ENCODE data around the gene TTC21B. TPM values are rescaled to one million over a fixed set of nuclear protein-coding genes. Genes with fewer than 3 reads are reported as not detected.

Gene TTC21B
- total and polyA plus RNA-seq, 10 of the 15 experiments (the other 5 are each of a cell fraction or from before 2014, with no cell fraction given), result 2.7 to 22.4 (median 11.3) TPM

GRCh38 chr2:165872101-165872791 is 81.3 kb downstream of the TTC21B start:
- no peaks in the 10 kb centered on the region for H3K9me3 ChIP-seq (replicated peaks; ENCODE audit: control insufficient read depth, insufficient read depth, low read length)
- CTCF ChIA-PET, result interaction anchor here (0.7 to 3.6 kb wide), 13 partner anchors 10 to 857 kb away, joined by 3 to 71 read pairs (median 6); partner anchors contain the start of genes GALNT3 and SCN2A
- ATAC-seq, result no peak
- no peak for DNase-seq (ENCODE audit: low read depth, low spot score)
- H3K27ac ChIP-seq (ENCODE audit: control insufficient read depth, insufficient read depth), result no peak overlapping the region
- no peak overlapping the region for H3K4me2 ChIP-seq (ENCODE audit: control insufficient read depth, insufficient read depth)
- H3K4me3 ChIP-seq, result no peak overlapping the region
- SMC1A ChIA-PET (ENCODE audit: uncharacterized antibody, unreplicated experiment), result interaction anchor here (0.7 to 4.0 kb wide), 5 partner anchors 12 to 469 kb away, joined by 3 to 68 read pairs (median 3); no protein-coding TSS in a partner anchor
- peaks cover 4% of the 10 kb centered on the region; the same call in 1 of the 2 replicates for H3K4me1 ChIP-seq (ENCODE audit: control insufficient read depth, insufficient read depth, low read length)
- H2AFZ ChIP-seq (ENCODE audit: control insufficient read depth, low read depth, low read length), result no peak overlapping the region
- no peaks in the 10 kb centered on the region for H3K36me3 ChIP-seq (ENCODE audit: control insufficient read depth in 2 of 2, insufficient read depth in 2 of 2, low read length in 1 of 2)
- no peaks in the 10 kb centered on the region for H4K20me1 ChIP-seq (ENCODE audit: control insufficient read depth, insufficient read depth)
- FAIRE-seq, result no peak
- WGBS (ENCODE audit: insufficient coverage, insufficient replicate concordance, low lambda C conversion rate, missing lambda C conversion rate), result over 99% methylated on average over 5 of the region's 5 CpGs
- POLR2A ChIA-PET, result no interaction called here
- no TSS peak for BruUV-seq (replicated peaks)
- RAD21 ChIA-PET (ENCODE audit: unreplicated experiment), result interaction anchor here (0.6 to 3.6 kb wide), 3 partner anchors 174 to 470 kb away, joined by 3 to 49 read pairs (median 4); no protein-coding TSS in a partner anchor
- no peaks in the 10 kb centered on the region for H3K27me3 ChIP-seq (replicated peaks in 1 of 2; ENCODE audit: control insufficient read depth in 2 of 2, insufficient read depth in 2 of 2, low read length in 1 of 2)
- in situ Hi-C loops (cut with MboI), result loop anchor here (5.0 kb wide), 1 partner anchor 470 kb away; no protein-coding TSS in a partner anchor
- H3K79me2 ChIP-seq (ENCODE audit: control insufficient read depth, insufficient read depth, low read length), result no peaks in the 10 kb centered on the region
- H3K9ac ChIP-seq (ENCODE audit: control insufficient read depth, insufficient read depth, low read length), result no peak overlapping the region
- intact Hi-C loops (cut with micrococcal nuclease; ENCODE audit: unreplicated experiment), result loop anchor here (5.0 to 10.0 kb wide), 4 partner anchors 80 to 307 kb away; partner anchors contain the start of gene GALNT3
- TF ChIP-seq SP1 (IDR thresholded peaks at IDR 0.05; ENCODE audit: low read depth, low read length) (no peak), EED (IDR thresholded peaks at IDR 0.05; ENCODE audit: low read depth) (no peak), ZNF687 (IDR thresholded peaks at IDR 0.05) (no peak), RAD51 (IDR thresholded peaks at IDR 0.05) (no peak), BCLAF1 (IDR thresholded peaks at IDR 0.05) (no peak), EGR1 (IDR thresholded peaks at IDR 0.05; ENCODE audit: borderline replicate concordance in 1 of 2, low read depth in 2 of 2, low read length in 2 of 2) (no peak), SMAD5 (IDR thresholded peaks at IDR 0.05; ENCODE audit: low read depth) (no peak), RB1 (IDR thresholded peaks at IDR 0.05; ENCODE audit: borderline replicate concordance) (no peak), SUZ12 (IDR thresholded peaks at IDR 0.05; ENCODE audit: unreplicated experiment) (no peak), RFX5 (IDR thresholded peaks at IDR 0.05; ENCODE audit: low read depth, low read length) (no peak), SIN3A (IDR thresholded peaks at IDR 0.05; ENCODE audit: low read depth, low read length) (no peak), E4F1 (IDR thresholded peaks at IDR 0.05; ENCODE audit: borderline replicate concordance, partially characterized antibody) (no peak), BMI1 (IDR thresholded peaks at IDR 0.05; ENCODE audit: borderline replicate concordance) (no peak), NFYA (IDR thresholded peaks at IDR 0.05; ENCODE audit: borderline replicate concordance, low read depth, low read length) (no peak)

Data from GM12878 (cell line).